ENCODE results near the gene SLC35A3.

GRCh38 chr1:99978218-99978617, 8.4 kb downstream of the SLC35A3 start:
- TF ChIP-seq CREM (IDR thresholded peaks at IDR 0.05; ENCODE audit: low read depth) (no peak), CTCF (IDR thresholded peaks at IDR 0.05 in 2 of 3, conservative IDR thresholded peaks at IDR 0.05 in 1 of 3; ENCODE audit: insufficient read depth in 2 of 3, low read depth in 1 of 3, low read length in 3 of 3) (no peak), HDAC2 (IDR thresholded peaks at IDR 0.05) (no peak), MLX (CRISPR knock-in tag; conservative IDR thresholded peaks at IDR 0.05) (no peak), CREB3 (tag; conservative IDR thresholded peaks at IDR 0.05; ENCODE audit: low read depth) (no peak), JUND (IDR thresholded peaks at IDR 0.05; ENCODE audit: borderline replicate concordance, low read depth, low read length) (no peak), JUND (tag; IDR thresholded peaks at IDR 0.05; ENCODE audit: borderline replicate concordance, low read depth, low read length) (no peak), FOXP1 (CRISPR knock-in tag; IDR thresholded peaks at IDR 0.05) (no peak), POLR2A (conservative IDR thresholded peaks at IDR 0.05) (no peak), ZNF253 (CRISPR knock-in tag; conservative IDR thresholded peaks at IDR 0.05) (no peak), ZNF384 (IDR thresholded peaks at IDR 0.05; ENCODE audit: low read depth, low read length) (no peak), IFI16 (CRISPR knock-in tag; IDR thresholded peaks at IDR 0.05) (no peak)
